HepG2 (cell line): ENCODE data around the gene SLC25A44. TPM values are rescaled to one million over a fixed set of nuclear protein-coding genes. Genes with fewer than 3 reads are reported as not detected.

Experiments
- AGO2 ChIP-seq: fragments of 200-400 bp; formaldehyde crosslinking; optimal IDR thresholded peaks from 2 replicates; pipeline ENCODE3; 2017; ENCODE audit warnings: mild to moderate bottlenecking, low read depth, low read length, moderate library complexity
- ARID4A ChIP-seq: sonication (generic); formaldehyde crosslinking; IDR thresholded peaks from 2 replicates; pipeline ENCODE4 v1.5.0; 2020; ENCODE audit warnings: mild to moderate bottlenecking, missing genetic modification reagents, borderline replicate concordance
- CBX5 ChIP-seq: sonication (generic); formaldehyde crosslinking; IDR thresholded peaks from 2 replicates; pipeline ENCODE4 v1.4.0; 2020; ENCODE audit warnings: missing genetic modification reagents, borderline replicate concordance
- CREB3 ChIP-seq: sonication (generic); formaldehyde crosslinking; IDR thresholded peaks from 2 replicates; pipeline ENCODE4 v1.5.0; 2020; ENCODE audit warnings: missing genetic modification reagents
- HMG20A ChIP-seq: IDR thresholded peaks from 2 replicates; pipeline ENCODE4 v1.6.1; 2016; ENCODE audit warnings: borderline replicate concordance
- NCOA2 ChIP-seq: sonication (generic); formaldehyde crosslinking; IDR thresholded peaks from 2 replicates; pipeline ENCODE4 v1.8.0; 2022; ENCODE audit warnings: inconsistent platforms
- PHF20 ChIP-seq: sonication (generic); formaldehyde crosslinking; IDR thresholded peaks from 2 replicates; pipeline ENCODE4 v1.5.0; 2020; ENCODE audit warnings: mild to moderate bottlenecking, missing genetic modification reagents
- PITX1 ChIP-seq: sonication (generic); formaldehyde crosslinking; IDR thresholded peaks from 2 replicates; pipeline ENCODE4 v1.5.1; 2020; ENCODE audit warnings: mild to moderate bottlenecking, missing genetic modification reagents
- POGZ ChIP-seq: sonication (generic); formaldehyde crosslinking; IDR thresholded peaks from 2 replicates; pipeline ENCODE4 v1.4.0; 2020; ENCODE audit warnings: mild to moderate bottlenecking, missing genetic modification reagents
- RFXAP ChIP-seq: sonication (generic); formaldehyde crosslinking; IDR thresholded peaks from 2 replicates; pipeline ENCODE4 v1.4.0; 2020; ENCODE audit warnings: missing genetic modification reagents, borderline replicate concordance
- SALL2 ChIP-seq: sonication (generic); formaldehyde crosslinking; IDR thresholded peaks from 2 replicates; pipeline ENCODE4 v1.8.1; 2023; ENCODE audit warnings: mild to moderate bottlenecking, missing genetic modification reagents, inconsistent platforms
- SOX6 ChIP-seq, 2 experiments: fragments of 450-650 bp in 1 of 2; sonication (generic) in 1 of 2; formaldehyde crosslinking in 1 of 2; IDR thresholded peaks; 2 replicates each; pipeline versions ENCODE4 v1.4.0 to v1.6.1; 2017 to 2020; ENCODE audit warnings: antibody characterized with exemption in 1 of 2, mild to moderate bottlenecking in 1 of 2, missing genetic modification reagents in 1 of 2
- TBP ChIP-seq: sonication (generic); formaldehyde crosslinking; IDR thresholded peaks from 2 replicates; pipeline ENCODE4 v1.5.0; 2020; ENCODE audit warnings: missing genetic modification reagents
- TFAP4 ChIP-seq: sonication (generic); IDR thresholded peaks from 2 replicates; pipeline ENCODE4 v1.6.1; 2016; ENCODE audit warnings: low read depth, borderline replicate concordance
- YEATS2 ChIP-seq: sonication (generic); formaldehyde crosslinking; IDR thresholded peaks from 2 replicates; pipeline ENCODE4 v1.4.0; 2020; ENCODE audit warnings: missing genetic modification reagents, borderline replicate concordance
- ZBTB38 ChIP-seq: sonication (generic); formaldehyde crosslinking; IDR thresholded peaks from 2 replicates; pipeline ENCODE4 v1.5.1; 2020; ENCODE audit warnings: mild to moderate bottlenecking, missing genetic modification reagents
- ZFP91 ChIP-seq: sonication (generic); formaldehyde crosslinking; IDR thresholded peaks from 2 replicates; pipeline ENCODE4 v1.9.0; 2022; ENCODE audit warnings: missing genetic modification reagents, mild to moderate bottlenecking, borderline replicate concordance
- ZKSCAN1 ChIP-seq: fragments of 150-350 bp; IDR thresholded peaks from 2 replicates; pipeline ENCODE4 v1.6.1; 2014; ENCODE audit warnings: low read length
- ZNF225 ChIP-seq: sonication (generic); formaldehyde crosslinking; IDR thresholded peaks from 2 replicates; pipeline ENCODE4 v1.4.0; 2020; ENCODE audit warnings: mild to moderate bottlenecking, missing genetic modification reagents
- ZNF335 ChIP-seq: sonication (generic); formaldehyde crosslinking; IDR thresholded peaks from 2 replicates; pipeline ENCODE4 v1.4.0; 2020; ENCODE audit warnings: missing genetic modification reagents
- ZNF598 ChIP-seq: sonication (generic); formaldehyde crosslinking; IDR thresholded peaks from 2 replicates; pipeline ENCODE4 v1.5.1; 2020; ENCODE audit warnings: mild to moderate bottlenecking, missing genetic modification reagents, borderline replicate concordance
- ZNF724P ChIP-seq: sonication (generic); formaldehyde crosslinking; IDR thresholded peaks from 2 replicates; pipeline ENCODE4 v1.8.0; 2022; ENCODE audit warnings: missing genetic modification reagents, borderline replicate concordance
- polyA plus RNA-seq, 8 experiments: library from polyadenylated mRNA; depleted of rRNA in 3 of 8; stranded (reverse) in 7 of 8; unstranded in 1 of 8; fragments of >200 nt; fragmentation: Illumina TruSeq in 4 of 8; extraction: Trizol in 4 of 8; gene quantifications; 2 replicates each; pipeline versions ENCODE4 v1.2.1 to v1.2.3, GENCODE V29; 2011 to 2016; ENCODE audit warnings: low read depth in 4 of 8, missing spikeins in 1 of 8, mixed read lengths in 1 of 8; ENCODE audit not compliant: insufficient read depth in 1 of 8
- total RNA-seq, 5 experiments: library from RNA; depleted of rRNA; stranded (reverse); fragments of >200 nt; fragmentation: Illumina TruSeq; extraction: Trizol; gene quantifications; 2 replicates each; pipeline ENCODE4 v1.2.3, GENCODE V29; 2016; ENCODE audit warnings: low read depth in 1 of 5

The SLC25A44 gene
- total and polyA plus RNA-seq, 2 of the 13 experiments (the other 11 are each of a cell fraction or from before 2014, with no cell fraction given), result 10.7 to 13.4 TPM

GRCh38 chr1:156193488-156194299 is at the start of gene SLC25A44 (continued):
- 0 out of 2 replicates have a peak, but pooled peaks have one; percentile 39 for TF ChIP-seq SALL2
- no peak for TF ChIP-seq TBP (CRISPR knock-in tag)
- no peak; the same call in 1 of the 2 replicates for TF ChIP-seq ZNF724P
- TF ChIP-seq ZKSCAN1, result no peak
- peak; percentile 83; the same call in 1 of the 2 replicates for TF ChIP-seq ARID4A (CRISPR knock-in tag)
- peak; percentile 88; the same call in 1 of the 2 replicates for TF ChIP-seq YEATS2 (CRISPR knock-in tag)
- TF ChIP-seq HMG20A (CRISPR knock-in tag), result no peak
- peak; percentile 28; the same call in 1 of the 2 replicates for TF ChIP-seq NCOA2
- TF ChIP-seq SOX6 (IDR thresholded peaks at IDR 0.05), result no peak
- peak; percentile 51 for TF ChIP-seq SOX6 (CRISPR knock-in tag; IDR thresholded peaks at IDR 0.05)
- TF ChIP-seq CBX5 (CRISPR knock-in tag), result peak; percentile 40; the same call in 1 of the 2 replicates
- peak; percentile 91 for TF ChIP-seq POGZ (CRISPR knock-in tag)
- peak; percentile 8; the same call in 1 of the 2 replicates for TF ChIP-seq TFAP4
- TF ChIP-seq CREB3 (CRISPR knock-in tag), result no peak
- 0 out of 2 replicates have a peak, but pooled peaks have one; percentile 42 for TF ChIP-seq ZNF598 (CRISPR knock-in tag)
- TF ChIP-seq ZBTB38 (CRISPR knock-in tag), result peak; percentile 90
- no peak for TF ChIP-seq AGO2
- no peak for TF ChIP-seq ZNF225
- TF ChIP-seq PITX1 (CRISPR knock-in tag), result peak; percentile 42; the same call in 1 of the 2 replicates
- TF ChIP-seq RFXAP (CRISPR knock-in tag), result peak; percentile 30; the same call in 1 of the 2 replicates
- TF ChIP-seq PHF20, result peak; percentile 86
- 0 out of 2 replicates have a peak, but pooled peaks have one; percentile 58 for TF ChIP-seq ZNF335 (CRISPR knock-in tag)
- peak; percentile 54; the same call in 1 of the 2 replicates for TF ChIP-seq ZFP91 (CRISPR knock-in tag)
